IMR-90 (cell line): ENCODE results near the gene NUDT19. TPM values are rescaled to one million over a fixed set of nuclear protein-coding genes. Genes with fewer than 3 reads are reported as not detected.
"Not testable (repeated sequence)": the region's sequence is repeated elsewhere in the genome, so short reads cannot be mapped to it uniquely, and the experiment has no call there.

Experiments
- ATAC-seq: fragments of 200-7000 bp; cut with Tn5 transposase; 2 replicates; pipeline ENCODE4 v1.9.1; 2020; ENCODE audit warnings: low read depth, mild to moderate bottlenecking, moderate library complexity
- BruUV-seq: library from RNA; stranded (reverse); fragments of 400-500 nt; replicated peaks from 2 replicates; lab custom pipeline; 2021; lab: Mats Ljungman, UMichigan
- CTCF ChIA-PET: fragments of 300-600 bp; formaldehyde crosslinking; extraction: SDS; loops from one replicate; lab custom pipeline; 2021; ENCODE audit warnings: antibody characterized with exemption; lab: Yijun Ruan, JAX
- POLR2A ChIA-PET: fragments of 300-600 bp; sonication (Branson Sonifier 250); formaldehyde crosslinking; loops from one replicate; lab custom pipeline; 2022; ENCODE audit warnings: antibody characterized with exemption; ENCODE audit not compliant: unreplicated experiment; lab: Charles Lee
- DNase-seq: peaks from one replicate; pipeline ENCODE4 v3.0.0; 2013
- H2AFZ ChIP-seq: replicated peaks from 2 replicates; pipeline ENCODE3; 2013; ENCODE audit warnings: low read length, mild to moderate bottlenecking; ENCODE audit not compliant: poor library complexity
- H2AK5ac ChIP-seq: 2 replicates; pipeline ENCODE4 v1.6.1; 2013; ENCODE audit warnings: low read depth, low read length, inconsistent platforms
- H2AK9ac ChIP-seq: replicated peaks from 2 replicates; pipeline ENCODE3; 2013; ENCODE audit warnings: mild to moderate bottlenecking, low read depth, low read length, moderate library complexity; ENCODE audit not compliant: poor library complexity
- H2BK120ac ChIP-seq: 2 replicates; pipeline ENCODE4 v1.6.1; 2013; ENCODE audit warnings: low read depth, low read length, inconsistent platforms
- H2BK15ac ChIP-seq: 3 replicates; pipeline ENCODE4 v1.6.1; 2013; ENCODE audit warnings: low read depth, low read length, inconsistent platforms
- H2BK20ac ChIP-seq: 2 replicates; pipeline ENCODE4 v1.6.1; 2013; ENCODE audit warnings: low read depth, mild to moderate bottlenecking, inconsistent platforms, low read length, moderate library complexity
- H2BK5ac ChIP-seq: 2 replicates; pipeline ENCODE4 v1.6.1; 2013; ENCODE audit warnings: mild to moderate bottlenecking, low read depth, low read length, inconsistent platforms; ENCODE audit not compliant: poor library complexity, severe bottlenecking
- H3K14ac ChIP-seq: replicated peaks from 2 replicates; pipeline ENCODE4 v1.6.1; 2013; ENCODE audit warnings: low read depth, low read length, inconsistent platforms
- H3K18ac ChIP-seq: 2 replicates; pipeline ENCODE4 v1.6.1; 2013; ENCODE audit warnings: low read depth, low read length, control low read depth
- H3K23ac ChIP-seq: 2 replicates; pipeline ENCODE4 v1.6.1; 2013; ENCODE audit warnings: low read depth, low read length, inconsistent platforms
- H3K27ac ChIP-seq: 2 replicates; pipeline ENCODE4 v1.5.1; 2013; ENCODE audit warnings: mild to moderate bottlenecking, control low read depth, low read length; ENCODE audit not compliant: insufficient read depth
- H3K27me3 ChIP-seq: 2 replicates; pipeline ENCODE4 v1.6.1; 2013; ENCODE audit warnings: low read length; ENCODE audit not compliant: control insufficient read depth, insufficient read depth
- H3K36me3 ChIP-seq: 2 replicates; pipeline ENCODE4 v1.6.1; 2013; ENCODE audit warnings: low read length, mixed read lengths; ENCODE audit not compliant: control insufficient read depth, insufficient read depth
- H3K4ac ChIP-seq: 2 replicates; pipeline ENCODE4 v1.6.1; 2013; ENCODE audit warnings: low read depth, low read length, inconsistent platforms
- H3K4me1 ChIP-seq: 2 replicates; pipeline ENCODE4 v1.6.1; 2013; ENCODE audit warnings: low read length, mixed read lengths; ENCODE audit not compliant: control insufficient read depth, insufficient read depth
- H3K4me2 ChIP-seq: 2 replicates; pipeline ENCODE4 v1.6.1; 2013; ENCODE audit warnings: low read depth, mild to moderate bottlenecking, control low read depth, low read length, moderate library complexity
- H3K4me3 ChIP-seq: 2 replicates; pipeline ENCODE4 v1.5.1; 2013; ENCODE audit warnings: low read depth, mild to moderate bottlenecking, control low read depth, low read length, moderate library complexity; ENCODE audit not compliant: insufficient read depth
- H3K56ac ChIP-seq: 2 replicates; pipeline ENCODE4 v1.6.1; 2013; ENCODE audit warnings: low read length, inconsistent platforms; ENCODE audit not compliant: insufficient read depth; ENCODE audit errors: extremely low read depth
- H3K79me1 ChIP-seq, 2 experiments: 2 replicates each; pipeline ENCODE4 v1.6.1; 2013; ENCODE audit warnings: low read length in 2 of 2, inconsistent platforms in 1 of 2, low read depth in 1 of 2
- H3K9ac ChIP-seq: 2 replicates; pipeline ENCODE4 v1.6.1; 2013; ENCODE audit warnings: low read depth, low read length, control low read depth
- H3K9me1 ChIP-seq: 2 replicates; pipeline ENCODE4 v1.6.1; 2013; ENCODE audit warnings: low read length, inconsistent platforms; ENCODE audit not compliant: insufficient read depth
- H3K9me3 ChIP-seq: 2 replicates; pipeline ENCODE4 v1.6.1; 2013; ENCODE audit warnings: low read length; ENCODE audit not compliant: control insufficient read depth, insufficient read depth
- H4K20me1 ChIP-seq: 2 replicates; pipeline ENCODE4 v1.6.1; 2013; ENCODE audit warnings: low read length, inconsistent platforms; ENCODE audit not compliant: insufficient read depth
- H4K5ac ChIP-seq: 2 replicates; pipeline ENCODE4 v1.6.1; 2013; ENCODE audit warnings: mild to moderate bottlenecking, low read depth, low read length, control low read depth
- H4K8ac ChIP-seq, 2 experiments: 2 replicates each; pipeline ENCODE4 v1.6.1; 2013; ENCODE audit warnings: low read depth in 2 of 2, low read length in 2 of 2, control low read depth in 1 of 2, inconsistent platforms in 1 of 2
- H4K91ac ChIP-seq: 2 replicates; pipeline ENCODE4 v1.6.1; 2013; ENCODE audit warnings: low read depth, low read length, inconsistent platforms; ENCODE audit not compliant: insufficient read depth
- WGBS, 2 experiments: methylation state at CpG; one replicate each; pipeline versions ENCODE4 v1.1.5 to v1.1.7; 2013; ENCODE audit warnings: missing lambda C conversion rate in 2 of 2; ENCODE audit not compliant: insufficient read length in 1 of 2; ENCODE audit errors: extremely low coverage in 2 of 2; 5-methylcytosine and 5-hydroxymethylcytosine counted together
- dilution Hi-C: fragments of 300-500 bp; cut with HindIII; formaldehyde crosslinking; loops from one replicate; pipeline ENCODE4 v1.14.3; 2018; ENCODE audit warnings: low sequenced_read_pairs; ENCODE audit not compliant: unreplicated experiment
- in situ Hi-C: fragments of 300-500 bp; cut with MboI; formaldehyde crosslinking; loops from 3 replicates; pipeline ENCODE4 v1.14.3; 2019; ENCODE audit warnings: low sequenced_read_pairs, inconsistent platforms, mixed read lengths
- intact Hi-C: fragments of 100-400 bp; cut with micrococcal nuclease; formaldehyde crosslinking; loops from 2 replicates; pipeline ENCODE4 v1.10.0; 2022
- polyA plus RNA-seq, 3 experiments: library from polyadenylated mRNA; depleted of rRNA; stranded (reverse); fragments of >200 nt; gene quantifications; 2 replicates each; pipeline ENCODE4 v1.2.3, GENCODE V29; 2012; ENCODE audit warnings: low replicate concordance in 1 of 3
- total RNA-seq: library from RNA; depleted of rRNA; stranded (reverse); fragments of >200 nt; gene quantifications from 2 replicates; pipeline ENCODE4 v1.2.3, GENCODE V29; 2012

The NUDT19 gene
- total and polyA plus RNA-seq, 2 of the 4 experiments (the other 2 are of a cell fraction) = 4.1 to 4.5 TPM

GRCh38 chr19:32704006-32704405 is 12.4 kb downstream of the NUDT19 start:
- BruUV-seq, H3K4me3 ChIP-seq, H2BK20ac ChIP-seq, H3K9me1 ChIP-seq, H3K9me3 ChIP-seq, H2AK9ac ChIP-seq, dilution Hi-C loops, H3K56ac ChIP-seq, H4K20me1 ChIP-seq, H4K91ac ChIP-seq, H4K8ac ChIP-seq, DNase-seq, POLR2A ChIA-PET, H2BK15ac ChIP-seq, H2AK5ac ChIP-seq, H3K27ac ChIP-seq, H3K36me3 ChIP-seq, in situ Hi-C loops, H3K4me1 ChIP-seq, CTCF ChIA-PET, H3K4ac ChIP-seq, H3K14ac ChIP-seq, H2AFZ ChIP-seq, ATAC-seq, H3K9ac ChIP-seq, H2BK120ac ChIP-seq, H3K23ac ChIP-seq, intact Hi-C loops, H3K4me2 ChIP-seq, H3K18ac ChIP-seq, H3K27me3 ChIP-seq, H4K5ac ChIP-seq, H2BK5ac ChIP-seq: not testable (repeated sequence)
- no CpG with 5 or more reads among the region's 2 CpGs for WGBS, 2 experiments
- peaks cover 5 to 19% of the 10 kb centered on the region in 2 experiments; a peak in 2 of 4 replicates for H3K79me1 ChIP-seq
